Stomach smooth muscle (tissue), 2 donors: ENCODE data around the gene PEX14.
"Not testable (repeated sequence)": the region's sequence is repeated elsewhere in the genome, so short reads cannot be mapped to it uniquely, and the experiment has no call there.

Experiments used
- H3K27ac ChIP-seq: one replicate; pipeline ENCODE4 v1.7.0; 2013; ENCODE audit warnings: mild to moderate bottlenecking, low read length, inconsistent platforms
- H3K27me3 ChIP-seq, 2 donors: one replicate each; pipeline ENCODE4 v1.7.0; 2013; ENCODE audit warnings: low read length in 2 of 2; ENCODE audit not compliant: insufficient read depth in 2 of 2, control insufficient read depth in 1 of 2
- H3K36me3 ChIP-seq, 2 donors: one replicate each; pipeline ENCODE4 v1.7.0; 2013; ENCODE audit warnings: low read length in 2 of 2; ENCODE audit not compliant: control insufficient read depth in 2 of 2, insufficient read depth in 2 of 2
- H3K4me1 ChIP-seq: one replicate; pipeline ENCODE4 v1.7.0; 2013; ENCODE audit warnings: low read length; ENCODE audit not compliant: control insufficient read depth, insufficient read depth
- H3K4me3 ChIP-seq, 2 donors: one replicate each; pipeline ENCODE4 v1.7.0; 2013; ENCODE audit warnings: low read length in 2 of 2
- H3K9ac ChIP-seq, 2 donors: one replicate each; pipeline ENCODE4 v1.7.0; 2013; ENCODE audit warnings: low read length in 2 of 2, mild to moderate bottlenecking in 1 of 2
- H3K9me3 ChIP-seq, 2 donors: one replicate each; pipeline ENCODE4 v1.7.0; 2013; ENCODE audit warnings: low read length in 2 of 2; ENCODE audit not compliant: control insufficient read depth in 2 of 2
- donor health status: healthy.
- donor health status: Pancreatic carcinoma.

The PEX14 gene

GRCh38 chr1:10494754-10495474, 20.2 kb downstream of the PEX14 start:
- Histone ChIP-seq H3K9me3 (no peaks in the 10 kb centered on the region), H3K27ac (no peak overlapping the region), H3K4me1 (peaks cover 21% of the 10 kb centered on the region), H3K36me3 (peaks cover 0 to 2% of the 10 kb centered on the region in 2 donors), H3K4me3 (peak overlapping the region; percentile 64 to 65), H3K9ac (peak overlapping the region; percentile 36 to 40), H3K27me3 (no peaks in the 10 kb centered on the region)

- Histone ChIP-seq H3K27me3 (no peaks in the 10 kb centered on the region), H3K27ac (no peak overlapping the region), H3K4me3 (peak overlapping the region; percentile 64 to 65), H3K9ac (peak overlapping the region; percentile 36 to 40), H3K4me1 (peaks cover 21% of the 10 kb centered on the region), H3K36me3 (peaks cover 0 to 2% of the 10 kb centered on the region in 2 donors), H3K9me3 (no peaks in the 10 kb centered on the region)
Measured at GRCh38 chr1:10495475-10495817, 20.7 kb downstream of the PEX14 start.

- H3K36me3 ChIP-seq, result peaks cover 0 to 2% of the 10 kb centered on the region in 2 donors
- H3K4me3 ChIP-seq, result no peak overlapping the region
- no peaks in the 10 kb centered on the region for H3K9me3 ChIP-seq
- no peak overlapping the region for H3K9ac ChIP-seq
- no peak overlapping the region for H3K27ac ChIP-seq
- H3K4me1 ChIP-seq, result peaks cover 21% of the 10 kb centered on the region
- no peaks in the 10 kb centered on the region for H3K27me3 ChIP-seq
Measured at GRCh38 chr1:10495952-10496351, 21.2 kb downstream of the PEX14 start.

- Histone ChIP-seq H3K9ac (no peak overlapping the region), H3K4me1 (peaks cover 21% of the 10 kb centered on the region), H3K27ac (no peak overlapping the region), H3K4me3 (no peak overlapping the region), H3K9me3 (no peaks in the 10 kb centered on the region), H3K36me3 (peaks cover 0 to 2% of the 10 kb centered on the region in 2 donors), H3K27me3 (no peaks in the 10 kb centered on the region)
Measured at GRCh38 chr1:10497109-10497508, 22.4 kb downstream of the PEX14 start.

- Histone ChIP-seq H3K9ac (no peak overlapping the region), H3K36me3 (peaks cover 0 to 2% of the 10 kb centered on the region in 2 donors), H3K9me3 (no peaks in the 10 kb centered on the region), H3K27ac (no peak overlapping the region), H3K27me3 (no peaks in the 10 kb centered on the region), H3K4me3 (no peak overlapping the region), H3K4me1 (peaks cover 21% of the 10 kb centered on the region)
Measured at GRCh38 chr1:10498231-10498630, 23.5 kb downstream of the PEX14 start.

- Histone ChIP-seq H3K4me1 (peaks cover 2% of the 10 kb centered on the region), H3K9ac (no peak overlapping the region), H3K36me3 (no peaks in the 10 kb centered on the region), H3K27me3 (no peaks in the 10 kb centered on the region), H3K4me3 (no peak overlapping the region), H3K27ac (no peak overlapping the region), H3K9me3 (no peaks in the 10 kb centered on the region)
Measured at GRCh38 chr1:10502206-10502605, 27.5 kb downstream of the PEX14 start.

GRCh38 chr1:10504249-10504648, 29.5 kb downstream of the PEX14 start:
- no peak overlapping the region for H3K9ac ChIP-seq
- no peaks in the 10 kb centered on the region for H3K9me3 ChIP-seq
- H3K4me1 ChIP-seq, result peaks cover 7% of the 10 kb centered on the region
- no peaks in the 10 kb centered on the region for H3K27me3 ChIP-seq
- H3K36me3 ChIP-seq, result no peaks in the 10 kb centered on the region
- no peak overlapping the region for H3K27ac ChIP-seq
- H3K4me3 ChIP-seq, result no peak overlapping the region

- H3K36me3 ChIP-seq, H3K4me3 ChIP-seq, H3K27me3 ChIP-seq, H3K9me3 ChIP-seq, H3K27ac ChIP-seq, H3K9ac ChIP-seq: not testable (repeated sequence)
- H3K4me1 ChIP-seq, result peaks cover 19% of the 10 kb centered on the region
Measured at GRCh38 chr1:10506046-10506676, 31.4 kb downstream of the PEX14 start.

- peaks cover 23% of the 10 kb centered on the region for H3K4me1 ChIP-seq
- no peaks in the 10 kb centered on the region for H3K36me3 ChIP-seq
- no peak overlapping the region for H3K9ac ChIP-seq
- no peaks in the 10 kb centered on the region for H3K27me3 ChIP-seq
- H3K27ac ChIP-seq, result no peak overlapping the region
- H3K4me3 ChIP-seq, result no peak overlapping the region
- no peaks in the 10 kb centered on the region for H3K9me3 ChIP-seq
Measured at GRCh38 chr1:10506677-10507047, 31.9 kb downstream of the PEX14 start.

GRCh38 chr1:10507111-10507879, 32.5 kb downstream of the PEX14 start:
- H3K36me3 ChIP-seq, result no peaks in the 10 kb centered on the region
- H3K27ac ChIP-seq, result no peak overlapping the region
- H3K9ac ChIP-seq, result no peak overlapping the region
- no peak overlapping the region for H3K4me3 ChIP-seq
- H3K4me1 ChIP-seq, result peaks cover 23% of the 10 kb centered on the region
- H3K27me3 ChIP-seq, result no peaks in the 10 kb centered on the region
- no peaks in the 10 kb centered on the region for H3K9me3 ChIP-seq
